AG20443 (cell line): Measurements from ENCODE around the gene ALOX15B.
"Not testable (repeated sequence)": the region's sequence is repeated elsewhere in the genome, so short reads cannot be mapped to it uniquely, and the experiment has no call there.

Source experiments
- DNase-seq: peaks from one replicate; pipeline ENCODE4 v3.0.0; 2012; ENCODE audit warnings: low spot score, mixed read lengths

The ALOX15B gene

DNA sequence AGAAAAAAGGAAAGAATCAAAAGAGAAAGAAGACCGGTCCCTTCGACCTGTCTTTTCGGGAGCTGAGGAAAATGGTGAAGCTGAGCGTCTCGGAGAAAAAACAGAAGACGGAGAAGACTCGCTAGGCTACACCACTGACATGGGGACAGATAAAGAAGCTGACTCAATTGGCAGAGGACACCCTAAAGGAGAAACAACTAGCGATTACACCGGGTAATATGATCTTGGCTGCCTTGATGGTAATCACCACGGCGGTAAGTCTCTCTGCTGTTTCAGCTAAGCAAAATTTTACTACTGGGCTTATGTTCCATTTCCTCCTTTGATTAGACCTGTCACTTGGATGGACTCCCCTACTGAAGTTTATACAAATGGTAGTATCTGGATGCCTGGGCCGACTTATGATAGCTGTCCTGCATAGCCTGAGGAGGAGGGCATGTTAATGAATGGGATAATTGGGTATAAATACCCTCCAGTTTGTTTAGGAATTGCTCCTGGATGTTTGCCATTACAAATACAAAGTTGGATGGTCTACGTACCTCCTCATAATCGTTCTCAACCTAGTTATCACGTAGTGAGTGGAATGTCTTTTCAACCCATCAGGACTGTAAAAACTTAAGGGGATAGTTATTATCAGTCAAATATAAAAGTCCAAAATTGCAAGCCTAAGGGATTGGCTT is 24.1 kb downstream of the ALOX15B start:
- no peak for DNase-seq

DNA sequence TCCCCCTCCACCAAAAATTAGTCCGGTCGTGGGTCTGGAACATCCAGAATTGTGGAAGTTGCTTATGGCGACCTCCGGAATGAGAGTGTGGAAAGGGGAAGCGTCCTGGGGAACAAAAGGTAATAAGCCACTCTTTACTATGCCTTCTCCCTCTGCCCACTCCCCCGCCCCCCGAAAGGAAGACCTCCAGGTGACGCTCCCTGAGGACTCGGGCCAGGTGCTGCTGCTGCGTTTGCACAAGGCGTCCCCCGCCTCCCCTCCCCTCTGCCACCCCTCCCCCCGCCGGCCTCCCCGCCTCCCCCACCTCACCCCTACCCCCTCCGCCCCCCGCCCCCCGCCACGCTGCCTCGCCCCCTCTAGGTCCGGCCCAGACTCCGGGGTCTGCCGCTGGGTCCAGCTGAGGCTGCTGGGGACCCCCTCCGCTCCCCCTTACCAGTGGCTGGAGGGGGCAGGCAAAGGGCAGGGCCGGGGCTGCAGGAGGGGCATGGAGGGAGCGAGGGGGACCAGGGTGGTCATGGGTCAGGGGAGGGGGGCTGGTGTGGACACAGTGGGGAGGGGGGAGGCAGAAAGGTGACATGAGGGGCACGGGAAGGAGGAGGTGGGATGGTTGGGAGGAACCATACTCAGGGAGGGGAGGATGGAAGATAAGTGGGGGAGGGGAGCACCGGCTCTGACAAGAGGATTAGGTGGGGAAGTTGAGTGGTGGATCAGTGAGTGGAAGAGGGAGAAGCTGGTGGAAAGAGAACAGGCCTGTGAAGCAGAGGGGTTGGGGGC is 25.1 kb downstream of the ALOX15B start:
- no peak for DNase-seq

DNA sequence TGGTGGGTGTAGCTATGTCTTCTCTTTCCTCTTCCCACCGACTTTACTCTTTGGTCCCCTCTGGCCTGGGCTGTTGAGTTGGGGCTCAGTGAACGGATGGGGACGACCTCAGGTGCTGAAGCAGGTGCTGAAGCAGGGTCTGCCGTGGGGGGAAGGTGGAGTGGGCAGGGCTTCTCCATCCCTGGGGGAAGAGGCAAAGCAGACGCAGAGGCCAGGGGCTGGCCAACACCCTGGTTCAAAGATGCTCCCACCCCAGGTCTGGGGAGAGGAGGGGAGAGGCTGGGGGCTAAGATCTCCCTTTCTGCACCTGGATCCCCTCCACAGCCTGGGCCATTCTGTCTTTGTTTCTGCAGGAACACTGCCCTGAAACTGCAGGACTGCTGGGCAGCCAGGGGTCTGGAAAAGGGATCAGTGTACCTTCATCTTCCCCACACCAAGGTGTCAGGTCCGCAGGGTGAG is 25.7 kb downstream of the ALOX15B start:
- DNase-seq = no peak

DNA sequence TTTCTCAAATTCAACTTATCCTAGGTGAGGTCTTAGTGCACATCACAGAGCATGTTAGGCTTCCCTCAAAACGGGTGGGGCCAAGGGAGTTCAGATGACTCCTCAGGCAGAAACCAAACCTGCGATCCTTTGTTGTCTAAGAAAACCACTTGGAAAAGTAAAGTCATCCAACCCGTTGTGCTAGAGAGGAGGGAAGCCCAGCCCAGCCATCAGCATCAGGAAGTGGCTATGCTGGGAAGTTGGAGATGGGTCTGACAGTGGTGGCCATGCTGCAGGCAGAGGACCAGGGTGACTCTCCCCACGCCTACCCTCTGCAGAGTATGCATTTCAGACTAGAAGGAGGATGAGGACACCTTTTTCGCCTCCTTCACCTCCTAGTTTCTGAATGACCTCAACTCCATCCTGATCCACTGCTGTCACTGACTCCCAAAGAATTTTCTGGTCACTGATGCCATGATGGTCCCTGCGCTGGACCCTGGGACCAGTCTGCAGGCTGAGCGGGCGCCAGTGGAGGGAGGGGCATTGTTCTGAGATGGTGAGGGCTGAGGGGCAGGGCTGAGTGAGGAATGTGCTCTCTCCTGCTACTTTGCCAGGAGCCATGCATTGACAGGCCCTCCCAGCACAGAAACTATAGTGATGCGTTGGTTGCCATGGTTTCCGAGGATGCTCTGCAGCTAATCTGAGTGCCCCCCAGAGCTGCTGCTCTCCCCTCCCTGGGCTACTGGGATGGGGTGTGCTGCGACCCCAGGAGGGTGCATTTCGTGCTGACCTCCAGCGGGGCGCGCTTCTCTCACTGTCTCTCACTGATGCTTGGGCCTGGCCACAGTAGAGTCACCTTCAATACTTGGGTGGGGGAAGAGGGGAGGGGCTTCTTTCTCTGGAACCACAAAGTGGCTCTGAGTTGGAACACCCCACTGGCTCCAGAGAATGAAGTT is 28.2 kb downstream of the ALOX15B start:
- DNase-seq = no peak

DNA sequence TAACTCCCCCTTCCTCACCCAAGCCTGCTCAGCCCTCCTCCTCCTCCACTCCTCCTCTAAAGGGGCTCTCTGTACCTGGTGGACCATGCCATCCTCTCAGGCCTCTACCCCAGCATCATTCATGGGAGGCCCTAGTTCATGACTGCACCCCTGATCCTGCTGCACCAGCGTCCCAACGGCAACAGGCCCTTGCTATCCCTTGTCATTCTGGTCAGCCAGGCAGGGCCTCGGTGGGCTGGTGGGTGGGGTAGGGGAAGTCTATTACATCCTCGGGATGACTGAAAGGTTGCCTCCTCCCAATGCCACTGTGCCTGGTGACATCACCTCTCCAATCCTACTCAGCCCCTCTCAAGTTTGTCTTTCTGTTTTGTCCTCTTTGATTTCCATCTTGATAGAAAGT is 28.9 kb downstream of the ALOX15B start:
- DNase-seq = no peak

DNA sequence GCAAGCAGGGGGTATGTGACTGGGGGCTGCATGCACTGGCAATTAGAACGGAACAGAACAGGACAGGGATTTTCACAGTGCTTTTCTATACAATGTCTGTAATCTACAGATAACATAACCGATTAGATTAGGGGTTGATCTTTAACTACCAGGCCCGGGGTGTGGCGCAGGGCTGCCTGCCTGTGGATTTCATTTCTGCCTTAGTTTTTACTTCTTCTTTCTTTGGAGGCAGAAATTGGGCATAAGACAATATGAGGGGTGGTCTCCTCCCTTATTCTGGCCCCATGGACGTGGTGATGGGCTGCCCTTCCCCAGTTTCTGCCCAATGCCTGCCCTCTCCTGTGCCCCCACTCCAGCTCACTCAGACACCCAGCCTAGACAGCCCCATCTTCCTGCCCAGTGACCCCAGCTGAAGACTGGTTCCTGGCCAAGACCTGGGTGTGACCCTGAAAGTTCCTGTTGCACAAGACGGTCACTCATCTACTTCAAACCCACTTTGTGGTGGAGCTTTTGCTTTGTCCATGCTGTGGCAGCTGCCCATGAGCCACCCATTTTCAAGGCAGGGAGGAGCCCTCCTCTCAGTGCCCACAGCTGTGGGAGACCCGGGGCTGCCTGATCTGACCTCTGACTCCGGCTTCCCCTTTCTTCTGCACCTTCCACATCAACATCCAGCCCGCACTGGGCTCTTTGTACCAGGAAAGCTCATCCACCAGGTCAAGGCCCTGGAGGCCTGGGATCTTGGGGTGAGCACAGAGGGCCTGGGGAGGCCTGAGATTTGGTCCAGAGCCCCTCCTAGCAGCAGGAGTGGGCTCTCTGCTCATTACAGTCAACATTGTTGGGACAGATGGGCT is 30.1 kb downstream of the ALOX15B start:
- DNase-seq = no peak

DNA sequence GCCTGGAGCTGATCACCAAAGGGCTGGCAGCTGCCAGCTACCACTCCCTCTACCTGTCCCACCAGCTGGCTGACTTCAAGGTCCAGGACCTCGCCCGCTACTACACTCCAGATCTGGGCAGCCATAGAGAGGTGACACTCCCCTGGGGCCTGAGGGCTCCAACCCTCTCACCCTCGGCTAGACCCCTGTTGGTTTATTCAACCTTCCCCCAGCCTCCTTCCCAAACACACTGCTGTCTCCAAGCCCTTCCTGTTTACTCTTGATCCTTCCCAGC is 30.7 kb downstream of the ALOX15B start:
- no peak for DNase-seq

DNA sequence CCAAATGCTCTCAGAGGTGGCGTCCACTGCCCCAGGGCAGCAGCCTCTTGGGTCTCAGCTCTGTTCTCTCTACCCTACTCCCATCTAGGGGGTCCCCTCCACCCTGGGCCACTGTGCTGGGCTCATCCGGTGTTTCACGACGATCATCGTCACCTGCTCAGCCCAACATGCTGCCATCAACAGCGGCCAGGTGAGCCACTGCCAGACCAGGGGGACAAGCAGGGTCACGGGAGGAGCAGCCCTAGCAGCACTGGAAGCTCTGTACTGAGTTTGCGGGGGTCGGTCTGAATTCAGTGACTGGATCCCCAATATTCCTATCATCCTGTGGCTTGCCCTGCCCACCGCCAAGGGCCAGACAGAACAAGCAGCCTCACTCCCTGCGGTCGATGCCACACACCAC is 32.6 kb downstream of the ALOX15B start:
- DNase-seq = no peak

DNA sequence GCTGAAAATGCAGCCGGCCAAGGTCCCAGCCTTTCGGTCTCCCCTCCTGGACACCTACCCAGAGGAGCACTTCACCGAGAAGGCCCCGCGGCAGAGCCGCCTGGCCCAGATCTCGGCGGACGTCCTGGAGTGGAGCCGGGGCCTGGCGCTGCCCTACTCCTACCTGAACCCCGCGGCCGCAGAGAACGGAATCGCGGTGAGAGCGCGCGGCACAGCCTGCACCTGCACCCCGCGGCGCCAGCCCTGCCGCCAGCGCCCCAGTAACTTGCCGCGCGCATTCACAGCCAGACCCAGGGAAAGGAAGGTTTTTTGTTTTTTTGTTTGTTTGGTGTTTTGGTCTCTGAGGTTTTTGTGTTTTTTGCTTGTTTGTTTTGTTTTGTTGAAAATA is 33.5 kb downstream of the ALOX15B start:
- DNase-seq = no peak

DNA sequence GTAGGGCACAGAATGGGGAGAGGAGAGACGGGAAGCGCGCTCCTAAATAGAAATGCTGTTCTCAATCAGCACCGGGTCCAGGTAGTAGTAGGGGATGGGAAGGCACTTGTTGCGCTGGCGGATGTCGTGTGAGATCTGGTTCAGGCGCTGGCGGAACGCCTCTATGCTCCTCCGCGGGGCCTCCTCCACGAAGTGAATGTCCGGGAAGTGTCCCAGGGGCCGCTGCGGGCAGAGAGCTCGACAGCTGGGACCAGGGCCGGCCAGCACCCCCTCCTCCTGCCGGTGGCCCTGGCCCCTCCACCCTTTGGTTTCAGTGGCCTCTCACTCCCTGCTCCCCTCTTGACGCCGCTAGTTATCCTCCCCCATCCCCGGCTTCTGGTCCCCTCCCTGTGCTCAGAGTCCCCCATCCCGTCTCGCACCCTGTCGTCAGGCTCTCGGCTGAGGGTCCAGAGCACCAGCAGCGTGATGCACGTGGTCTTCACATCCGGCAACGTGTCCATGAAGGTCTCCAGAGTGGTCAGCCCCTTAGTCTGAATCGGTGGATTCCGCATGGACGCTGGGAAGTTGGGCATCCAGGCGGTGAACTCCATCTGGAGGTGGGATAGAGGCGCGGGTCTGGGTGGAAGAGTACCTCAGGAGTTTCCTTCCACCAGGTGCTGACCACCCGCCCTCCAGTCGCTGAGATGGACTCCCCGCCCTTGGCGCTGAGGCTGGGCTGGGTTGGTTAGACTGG is 34.0 kb downstream of the ALOX15B start:
- DNase-seq = peak; percentile 45

DNA sequence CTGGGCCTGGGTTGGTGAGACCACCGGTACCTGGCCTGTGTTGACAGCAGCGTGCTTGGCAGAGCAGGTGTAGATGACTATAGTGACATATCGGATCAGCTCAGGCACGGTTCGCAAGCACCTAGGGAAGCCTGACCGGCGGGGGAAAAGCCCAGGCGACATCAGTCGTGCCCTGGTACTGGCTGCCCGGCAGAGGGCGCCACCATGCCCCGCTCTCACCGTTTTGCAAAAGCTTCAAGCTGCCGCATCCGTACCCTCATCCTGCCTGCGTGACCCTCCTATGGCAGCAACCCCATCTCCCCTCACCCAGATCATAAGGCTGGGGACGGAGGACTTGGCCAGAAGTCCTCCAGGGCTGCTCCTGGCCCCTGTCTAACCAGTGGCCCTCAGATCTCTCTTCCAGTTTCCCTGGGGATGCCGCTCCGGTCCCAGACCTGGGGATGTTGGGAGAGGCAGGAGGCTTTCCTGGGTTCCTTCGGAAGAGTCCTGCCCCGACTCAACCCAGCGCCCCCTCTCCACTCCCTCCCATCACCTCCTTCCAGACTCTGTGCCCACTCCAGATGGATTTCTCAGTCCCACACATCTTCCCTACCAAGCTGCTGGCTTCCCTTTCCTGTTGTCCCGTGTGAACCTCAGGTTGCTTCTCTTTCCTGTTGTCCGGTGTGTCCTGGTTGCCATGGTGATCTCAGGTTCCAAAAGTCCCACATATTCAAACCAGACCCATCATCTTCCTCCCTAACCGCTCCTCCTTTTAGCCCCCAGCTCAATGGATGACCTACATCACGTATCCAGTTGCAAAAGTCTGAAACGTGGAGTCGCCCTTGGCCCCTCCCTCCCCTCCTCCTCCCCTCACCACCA is 35.0 kb downstream of the ALOX15B start:
- peak; percentile 87 for DNase-seq

DNA sequence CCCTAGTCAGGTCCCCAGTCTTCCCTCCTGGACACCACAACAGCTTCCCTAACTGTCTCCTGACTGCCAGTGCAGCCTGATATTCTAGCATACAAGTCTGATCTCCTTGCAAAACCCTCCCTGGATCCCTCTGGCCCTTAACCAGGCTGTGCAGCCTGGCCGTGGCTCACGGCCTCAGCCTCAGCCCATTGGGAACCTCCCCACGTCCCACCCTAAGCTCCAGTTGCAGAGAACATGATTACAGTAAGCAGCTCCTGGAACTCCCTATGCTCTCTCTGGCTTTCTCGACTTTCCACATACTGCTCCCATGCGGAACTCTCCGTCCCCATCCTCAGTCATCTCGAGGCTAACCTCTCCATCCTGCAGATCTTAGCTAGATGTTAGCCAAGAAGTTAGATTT is 35.7 kb downstream of the ALOX15B start:
- no peak for DNase-seq

DNA sequence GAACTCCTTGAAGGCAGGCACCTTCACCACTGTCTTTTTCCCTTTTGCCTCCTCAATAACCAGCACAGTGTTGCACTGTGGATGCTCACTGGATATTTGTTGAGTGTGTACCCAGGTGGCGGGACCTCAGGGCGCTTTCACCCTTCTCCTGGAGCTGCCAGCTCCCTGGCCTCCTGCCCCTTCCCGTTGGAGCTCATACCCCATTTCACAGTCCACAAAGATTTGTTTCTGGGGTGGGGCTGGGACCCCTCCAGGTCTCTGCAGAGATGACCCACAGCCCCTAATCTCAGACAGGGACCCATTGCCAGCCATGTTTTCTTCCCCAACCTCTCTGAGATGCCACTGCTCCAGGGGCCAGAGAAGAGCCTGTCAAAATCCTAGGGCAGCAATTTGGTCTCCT is 36.2 kb downstream of the ALOX15B start:
- DNase-seq = no peak

DNA sequence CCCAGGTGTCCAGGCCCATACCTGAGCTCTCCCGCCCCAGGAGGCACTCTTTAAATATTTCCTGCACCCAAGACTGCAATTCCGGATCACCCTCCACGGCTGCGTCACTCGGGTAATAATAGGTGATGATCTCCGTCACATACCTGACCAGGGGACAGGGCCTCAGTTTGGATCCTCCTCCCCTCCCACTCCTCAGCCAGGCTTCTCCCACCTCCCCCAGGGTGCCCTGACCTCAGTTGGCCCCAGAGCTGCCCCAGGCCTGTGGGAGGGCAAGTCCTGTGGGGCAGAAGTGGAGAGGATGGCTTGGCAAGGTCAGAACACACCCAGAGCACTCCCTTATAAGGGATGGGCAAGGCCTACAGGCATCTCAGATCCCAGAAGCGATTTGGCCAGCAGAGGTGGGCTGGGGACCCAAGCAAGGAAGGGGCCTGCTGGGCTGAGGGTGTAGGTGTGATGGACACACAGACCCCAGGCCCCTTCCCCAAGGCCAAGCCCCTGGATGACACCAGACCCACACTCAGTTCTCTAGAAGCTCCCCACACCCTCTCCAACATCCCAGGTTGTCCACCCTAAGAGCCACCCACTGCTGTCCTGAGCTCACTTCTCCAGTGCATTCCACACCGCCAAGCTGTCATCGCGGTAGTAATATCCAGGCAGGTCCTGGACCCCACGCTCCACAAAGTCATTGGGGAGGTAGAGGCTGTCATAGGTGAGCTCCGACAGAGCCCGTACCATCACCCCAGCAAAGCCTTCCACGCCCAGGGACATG is 36.9 kb downstream of the ALOX15B start:
- no peak for DNase-seq

DNA sequence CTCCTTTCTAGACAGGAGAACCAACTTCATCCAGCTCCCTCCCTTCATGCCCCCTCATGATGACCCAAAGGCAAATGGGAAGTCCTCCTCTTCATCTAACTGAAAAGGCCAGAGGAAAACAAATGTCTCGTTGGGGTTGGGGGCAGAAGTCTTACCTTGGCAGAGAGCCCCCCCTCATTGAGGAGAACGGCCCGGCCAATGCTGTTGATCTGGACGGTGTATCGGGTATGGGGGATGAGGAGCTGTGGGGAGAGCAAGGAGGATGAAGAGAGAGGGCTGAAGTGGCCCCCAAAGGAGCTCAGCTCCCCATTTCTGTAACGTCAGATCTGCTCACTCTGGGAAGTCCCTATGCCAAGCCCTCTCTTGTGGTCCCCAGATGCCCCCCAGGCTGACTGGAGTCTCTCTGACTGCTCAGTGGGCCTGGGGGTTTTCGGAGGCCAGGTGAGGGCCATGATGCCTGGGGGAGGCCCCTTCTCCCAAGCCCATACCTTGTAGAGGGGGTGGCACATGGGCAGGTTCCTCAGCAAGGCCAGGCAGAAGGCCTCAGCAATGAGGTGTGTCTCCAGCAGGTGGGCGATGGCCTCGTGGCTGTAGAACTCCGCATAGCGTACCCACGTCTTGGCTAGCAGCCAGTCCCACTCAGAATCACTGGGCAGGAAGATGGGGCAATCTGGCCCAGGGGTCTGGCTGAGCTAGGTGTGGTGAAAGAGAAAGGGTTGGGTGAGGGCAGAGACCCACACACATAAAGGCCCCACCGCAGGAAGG is 37.8 kb downstream of the ALOX15B start:
- DNase-seq = no peak

DNA sequence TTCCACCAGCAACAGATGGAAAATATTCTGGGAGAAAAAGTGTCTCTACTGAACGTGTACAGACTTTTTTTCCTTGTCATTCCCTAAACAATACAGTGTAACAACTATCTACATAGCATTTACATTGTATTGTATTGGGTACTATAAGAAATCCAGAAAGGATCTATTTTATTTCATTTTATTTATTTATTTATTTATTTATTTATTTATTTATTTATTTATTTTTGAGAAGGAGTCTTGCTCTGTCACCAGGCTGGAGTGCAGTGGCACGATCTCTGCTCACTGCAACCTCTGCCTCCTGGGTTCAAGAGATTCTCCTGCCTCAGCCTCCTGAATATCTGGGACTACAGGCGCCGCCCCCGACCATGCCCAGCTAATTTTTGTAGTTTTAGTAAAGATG is 39.1 kb downstream of the ALOX15B start:
- DNase-seq = not testable (repeated sequence)

DNA sequence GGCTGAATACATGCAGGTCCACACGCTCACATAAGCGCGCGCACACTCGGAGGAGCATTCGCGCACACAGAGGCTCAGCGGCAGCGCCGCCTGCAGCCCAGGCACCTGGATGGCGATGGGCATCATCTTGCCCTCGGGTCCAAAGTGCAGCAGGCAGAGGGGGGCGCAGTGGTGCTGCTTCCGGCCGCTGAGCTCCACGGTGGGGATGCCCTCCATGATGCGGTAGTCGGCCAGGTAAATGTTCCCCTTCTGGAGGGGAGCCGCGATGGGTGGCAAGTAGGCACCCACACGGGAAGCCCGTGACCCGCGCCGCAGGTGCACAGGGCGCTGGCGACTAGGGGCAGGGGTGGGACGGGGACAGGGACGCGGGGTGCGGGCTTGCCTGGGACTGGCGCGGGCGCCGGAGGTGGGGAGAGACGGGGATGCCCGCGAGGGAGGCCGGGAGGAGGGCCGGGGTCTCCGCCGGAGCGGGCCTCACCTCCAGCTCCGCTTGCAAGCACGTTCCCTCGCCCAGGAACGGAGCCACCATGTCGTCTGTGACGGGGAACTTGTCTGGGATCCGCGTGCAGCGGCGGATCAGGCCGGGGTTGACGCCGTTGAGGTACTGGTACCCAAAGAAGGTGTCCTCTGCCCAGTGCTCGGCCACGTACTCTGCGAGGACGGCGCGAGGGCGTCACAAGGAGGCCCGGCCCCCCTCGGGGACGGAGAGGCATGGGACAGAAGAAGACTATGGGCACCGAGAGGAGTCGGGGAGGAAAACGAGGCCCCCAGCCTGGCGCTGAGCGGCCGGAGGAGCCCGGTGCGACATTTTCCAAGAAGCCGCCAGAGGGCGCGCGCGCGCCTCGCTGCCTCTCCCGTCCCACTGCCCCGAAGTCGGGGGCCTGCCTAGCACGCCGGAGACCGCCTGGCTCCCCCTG is 40.7 kb downstream of the ALOX15B start:
- peak; percentile 92 for DNase-seq
